GM23338 (cell line): Measurements from ENCODE around the gene NAB2. TPM values are rescaled to one million over a fixed set of nuclear protein-coding genes. Genes with fewer than 3 reads are reported as not detected.
"Not testable (repeated sequence)": the region's sequence is repeated elsewhere in the genome, so short reads cannot be mapped to it uniquely, and the experiment has no call there.

ENCODE experiments used
- ATAC-seq: fragments of 200-7000 bp; cut with Tn5 transposase; 3 replicates; pipeline ENCODE4 v1.9.1; 2020
- DNase-seq: peaks from one replicate; pipeline ENCODE4 v3.0.0-alpha.2; 2015; ENCODE audit warnings: low spot score
- H2AFZ ChIP-seq: fragments of 200-600 bp; sonication (generic); 2 replicates; pipeline ENCODE4 v1.8.0; 2016; ENCODE audit warnings: antibody characterized with exemption, mild to moderate bottlenecking, moderate library complexity
- H3F3A ChIP-seq: fragments of 200-600 bp; sonication (generic); replicated peaks from 2 replicates; pipeline ENCODE4 v1.8.0; 2017; ENCODE audit warnings: antibody characterized with exemption, mixed run types, low read depth
- H3K27ac ChIP-seq: fragments of 200-600 bp; sonication (generic); 2 replicates; pipeline ENCODE4 v1.6.1; 2016; ENCODE audit warnings: low read depth
- H3K27me3 ChIP-seq: fragments of 200-600 bp; sonication (generic); 2 replicates; pipeline ENCODE4 v1.8.0; 2016; ENCODE audit warnings: mild to moderate bottlenecking, mixed run types, moderate library complexity; ENCODE audit not compliant: insufficient read depth
- H3K36me3 ChIP-seq: fragments of 200-600 bp; sonication (generic); 2 replicates; pipeline ENCODE4 v1.8.0; 2016; ENCODE audit warnings: mild to moderate bottlenecking; ENCODE audit not compliant: insufficient read depth
- H3K4me1 ChIP-seq: fragments of 200-600 bp; sonication (generic); 2 replicates; pipeline ENCODE4 v1.8.0; 2016; ENCODE audit warnings: mild to moderate bottlenecking, moderate library complexity; ENCODE audit not compliant: insufficient read depth
- H3K4me2 ChIP-seq: fragments of 200-600 bp; sonication (generic); 2 replicates; pipeline ENCODE4 v1.7.1; 2017; ENCODE audit warnings: mixed run types
- H3K4me3 ChIP-seq: fragments of 200-600 bp; sonication (generic); 2 replicates; pipeline ENCODE4 v1.6.1; 2016; ENCODE audit warnings: mixed run types
- H3K79me2 ChIP-seq: fragments of 200-600 bp; sonication (generic); replicated peaks from 2 replicates; pipeline ENCODE4 v1.8.0; 2017; ENCODE audit warnings: mild to moderate bottlenecking; ENCODE audit not compliant: insufficient read depth
- H3K9me2 ChIP-seq: fragments of 200-600 bp; sonication (generic); 2 replicates; pipeline ENCODE4 v1.8.0; 2017; ENCODE audit not compliant: insufficient read depth
- H4K20me1 ChIP-seq: fragments of 200-600 bp; sonication (generic); replicated peaks from 2 replicates; pipeline ENCODE4 v1.8.0; 2017; ENCODE audit warnings: mild to moderate bottlenecking; ENCODE audit not compliant: insufficient read depth
- H3K27ac Mint-ChIP-seq: 2 replicates; pipeline ENCODE4 v1.8.0; 2020; ENCODE audit warnings: inconsistent platforms, mild to moderate bottlenecking, moderate library complexity, mixed read lengths
- H3K27me3 Mint-ChIP-seq: 3 replicates; pipeline ENCODE4 v1.8.0; 2022; ENCODE audit warnings: low read depth, mild to moderate bottlenecking, moderate library complexity, mixed read lengths, inconsistent platforms; ENCODE audit not compliant: insufficient read depth, poor library complexity
- H3K36me3 Mint-ChIP-seq: 3 replicates; pipeline ENCODE4 v1.8.0; 2021; ENCODE audit warnings: low read depth, mild to moderate bottlenecking, inconsistent platforms, moderate library complexity, mixed read lengths
- H3K4me1 Mint-ChIP-seq: 3 replicates; pipeline ENCODE4 v1.8.0; 2020; ENCODE audit warnings: mild to moderate bottlenecking, inconsistent platforms, mixed read lengths
- H3K4me3 Mint-ChIP-seq: 3 replicates; pipeline ENCODE4 v1.8.0; 2021; ENCODE audit warnings: moderate library complexity, mild to moderate bottlenecking, inconsistent platforms, mixed read lengths
- H3K9me3 Mint-ChIP-seq: 3 replicates; pipeline ENCODE4 v1.8.0; 2020; ENCODE audit warnings: moderate library complexity, mild to moderate bottlenecking, inconsistent platforms, mixed read lengths
- CREB1 ChIP-seq: fragments of 250-450 bp; sonication (Bioruptor Pico); IDR thresholded peaks from 2 replicates; pipeline ENCODE4 v1.5.0; 2020; ENCODE audit warnings: low read depth, mild to moderate bottlenecking, moderate library complexity
- EZH2 ChIP-seq: fragments of 200-600 bp; sonication (generic); IDR thresholded peaks from one replicate; pipeline ENCODE4 v1.8.0; 2017; ENCODE audit warnings: antibody characterized with exemption, mild to moderate bottlenecking, low read depth; ENCODE audit not compliant: unreplicated experiment
- EZH2phosphoT487 ChIP-seq: fragments of 200-600 bp; sonication (generic); IDR thresholded peaks from one replicate; pipeline ENCODE4 v1.8.1; 2018; ENCODE audit warnings: antibody characterized with exemption; ENCODE audit not compliant: unreplicated experiment
- JUNB ChIP-seq: IDR thresholded peaks from one replicate; pipeline ENCODE4 v1.6.1; 2016; ENCODE audit warnings: antibody characterized with exemption; ENCODE audit not compliant: unreplicated experiment
- NANOG ChIP-seq: IDR thresholded peaks from 2 replicates; pipeline ENCODE4 v1.6.1; 2016; ENCODE audit warnings: antibody characterized with exemption, borderline replicate concordance
- ZNF114 ChIP-seq: fragments of 250-450 bp; sonication (Bioruptor Pico); IDR thresholded peaks from 2 replicates; pipeline ENCODE4 v1.5.0; 2020; ENCODE audit warnings: mild to moderate bottlenecking, moderate library complexity
- ZNF331 ChIP-seq: fragments of 250-450 bp; sonication (Bioruptor Pico); IDR thresholded peaks from 2 replicates; pipeline ENCODE4 v1.5.0; 2020; ENCODE audit warnings: low read depth, mild to moderate bottlenecking, moderate library complexity
- polyA plus RNA-seq: library from polyadenylated mRNA; unstranded; fragments of >200 nt; fragmentation: Nextera tagmentation; extraction: Ambion mirVana; gene quantifications from 2 replicates; pipeline ENCODE4 v1.2.1, GENCODE V29; 2016
- total RNA-seq: library from RNA; depleted of rRNA; stranded (reverse); fragments of >200 nt; shearing (Covaris generic); gene quantifications from 2 replicates; pipeline ENCODE4 v1.2.3, GENCODE V29; 2014
- TF ChIP-seq, protein P1 (sequence below), 2 experiments: fragments of 200-600 bp in 1 of 2; sonication (generic) in 1 of 2; conservative IDR thresholded peaks; 2 replicates each; pipeline versions ENCODE4 v1.5.1 to v1.6.1; 2016 to 2017; ENCODE audit warnings: antibody characterized with exemption in 2 of 2, low read depth in 2 of 2, mild to moderate bottlenecking in 2 of 2, moderate library complexity in 1 of 2
- TF ChIP-seq, protein P2 (sequence below): IDR thresholded peaks from 2 replicates; pipeline ENCODE4 v1.6.1; 2016; ENCODE audit warnings: antibody characterized with exemption

Gene NAB2
- total and polyA plus RNA-seq, 2 experiments from 2014 or later = 6.5 to 19.8 TPM

DNA sequence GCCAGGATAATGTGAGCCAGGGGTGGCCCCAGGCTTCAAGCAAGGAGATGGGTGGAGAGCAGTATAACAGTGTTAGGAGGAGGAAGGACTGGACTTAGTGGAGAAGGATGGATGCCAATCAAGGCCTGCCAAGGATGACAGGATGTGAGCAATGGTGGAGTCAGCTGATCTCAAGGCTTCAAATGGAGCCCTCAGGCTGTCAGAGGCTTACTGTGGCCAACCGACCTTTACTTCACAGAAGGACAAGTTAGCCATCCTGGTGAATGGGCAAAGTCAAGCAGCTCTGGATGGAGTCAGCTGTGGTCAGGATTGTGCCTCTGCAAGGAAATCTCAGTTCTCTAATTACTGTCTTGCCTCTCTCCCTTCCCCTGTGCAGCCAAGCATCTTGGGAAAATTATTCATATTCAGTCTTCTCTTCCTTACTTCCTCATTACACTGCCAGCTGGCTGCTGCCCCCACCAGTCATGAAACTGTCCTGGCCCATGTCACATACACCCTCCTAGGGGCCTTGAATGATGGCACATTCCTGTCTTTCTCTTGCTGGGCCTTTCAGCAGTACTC is 29.9 kb downstream of the NAB2 start:
- no peaks in the 10 kb centered on the region for H3K4me1 ChIP-seq
- TF ChIP-seq EZH2 (no peak), ZNF331 (CRISPR knock-in tag) (no peak), CREB1 (CRISPR knock-in tag) (no peak), EZH2phosphoT487 (no peak), NANOG (no peak)
- TF ChIP-seq, protein P1, sequence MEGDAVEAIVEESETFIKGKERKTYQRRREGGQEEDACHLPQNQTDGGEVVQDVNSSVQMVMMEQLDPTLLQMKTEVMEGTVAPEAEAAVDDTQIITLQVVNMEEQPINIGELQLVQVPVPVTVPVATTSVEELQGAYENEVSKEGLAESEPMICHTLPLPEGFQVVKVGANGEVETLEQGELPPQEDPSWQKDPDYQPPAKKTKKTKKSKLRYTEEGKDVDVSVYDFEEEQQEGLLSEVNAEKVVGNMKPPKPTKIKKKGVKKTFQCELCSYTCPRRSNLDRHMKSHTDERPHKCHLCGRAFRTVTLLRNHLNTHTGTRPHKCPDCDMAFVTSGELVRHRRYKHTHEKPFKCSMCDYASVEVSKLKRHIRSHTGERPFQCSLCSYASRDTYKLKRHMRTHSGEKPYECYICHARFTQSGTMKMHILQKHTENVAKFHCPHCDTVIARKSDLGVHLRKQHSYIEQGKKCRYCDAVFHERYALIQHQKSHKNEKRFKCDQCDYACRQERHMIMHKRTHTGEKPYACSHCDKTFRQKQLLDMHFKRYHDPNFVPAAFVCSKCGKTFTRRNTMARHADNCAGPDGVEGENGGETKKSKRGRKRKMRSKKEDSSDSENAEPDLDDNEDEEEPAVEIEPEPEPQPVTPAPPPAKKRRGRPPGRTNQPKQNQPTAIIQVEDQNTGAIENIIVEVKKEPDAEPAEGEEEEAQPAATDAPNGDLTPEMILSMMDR (conservative IDR thresholded peaks at IDR 0.05; ENCODE audit: low read depth in 2 of 2) = no peak
- TF ChIP-seq, protein P2, sequence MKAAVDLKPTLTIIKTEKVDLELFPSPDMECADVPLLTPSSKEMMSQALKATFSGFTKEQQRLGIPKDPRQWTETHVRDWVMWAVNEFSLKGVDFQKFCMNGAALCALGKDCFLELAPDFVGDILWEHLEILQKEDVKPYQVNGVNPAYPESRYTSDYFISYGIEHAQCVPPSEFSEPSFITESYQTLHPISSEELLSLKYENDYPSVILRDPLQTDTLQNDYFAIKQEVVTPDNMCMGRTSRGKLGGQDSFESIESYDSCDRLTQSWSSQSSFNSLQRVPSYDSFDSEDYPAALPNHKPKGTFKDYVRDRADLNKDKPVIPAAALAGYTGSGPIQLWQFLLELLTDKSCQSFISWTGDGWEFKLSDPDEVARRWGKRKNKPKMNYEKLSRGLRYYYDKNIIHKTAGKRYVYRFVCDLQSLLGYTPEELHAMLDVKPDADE = no peak
- H3K27ac Mint-ChIP-seq = no peak overlapping the region
- H3K4me1 Mint-ChIP-seq = no peaks in the 10 kb centered on the region
- no peaks in the 10 kb centered on the region for H3K9me2 ChIP-seq
- no peak for DNase-seq
- no peak overlapping the region for H3K4me3 ChIP-seq
- H3F3A ChIP-seq = no peaks in the 10 kb centered on the region
- no peak overlapping the region for H3K4me2 ChIP-seq
- peaks cover 11% of the 10 kb centered on the region; the same call in 2 of the 3 replicates for H3K9me3 Mint-ChIP-seq
- no peaks in the 10 kb centered on the region for H3K27me3 ChIP-seq
- no peak overlapping the region for H3K4me3 Mint-ChIP-seq
- H3K36me3 Mint-ChIP-seq = peaks cover 5% of the 10 kb centered on the region; the same call in 2 of the 3 replicates
- peaks cover 6% of the 10 kb centered on the region for H3K27me3 Mint-ChIP-seq
- no peak overlapping the region for H3K27ac ChIP-seq
- ATAC-seq = no peak
- no peak overlapping the region for H2AFZ ChIP-seq
- H3K36me3 ChIP-seq = no peaks in the 10 kb centered on the region
- no peaks in the 10 kb centered on the region for H4K20me1 ChIP-seq
- H3K79me2 ChIP-seq = no peaks in the 10 kb centered on the region

DNA sequence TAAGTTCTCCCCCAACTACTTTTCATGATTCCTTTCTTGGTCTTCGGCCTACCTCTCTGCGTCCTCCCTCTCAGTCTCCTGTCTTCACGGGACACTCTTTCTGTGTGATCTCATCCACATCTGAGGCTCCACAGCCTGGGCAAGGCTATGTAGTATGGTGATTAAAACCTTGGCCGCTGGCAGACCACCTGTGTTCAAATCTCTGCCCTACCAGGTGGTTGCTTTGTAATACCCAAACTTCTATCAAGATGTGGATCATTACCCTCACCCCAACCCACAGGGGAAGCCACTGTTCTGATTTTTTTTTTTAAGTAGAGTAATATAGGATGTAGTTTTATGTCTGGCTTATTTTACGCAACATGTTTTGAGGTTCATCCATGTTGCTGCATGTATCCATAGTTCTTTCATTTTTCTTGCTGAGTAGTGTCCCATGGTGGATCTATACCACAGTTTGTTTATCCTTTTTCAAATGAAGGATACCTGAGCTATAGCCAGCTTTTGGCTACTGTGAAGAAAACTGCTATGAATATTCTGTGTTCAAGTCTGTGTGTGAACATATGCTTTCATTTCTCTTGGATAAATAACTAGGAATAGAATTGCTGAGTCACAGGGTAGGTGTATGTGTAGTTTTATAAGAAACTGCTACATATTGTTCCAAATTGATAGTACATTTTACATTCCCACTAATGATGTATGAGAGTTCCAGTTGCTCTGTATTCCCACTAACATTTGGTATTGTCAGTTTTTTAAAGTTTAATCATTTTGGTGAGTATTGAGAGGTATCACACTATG is 30.6 kb downstream of the NAB2 start:
- no peak for ATAC-seq
- no peaks in the 10 kb centered on the region for H3K79me2 ChIP-seq
- Mint-ChIP-seq H3K36me3 (peaks cover 5% of the 10 kb centered on the region; the same call in 2 of the 3 replicates), H3K4me1 (peaks cover 2% of the 10 kb centered on the region; the same call in 2 of the 3 replicates), H3K27me3 (peaks cover 13% of the 10 kb centered on the region), H3K27ac (no peak overlapping the region), H3K9me3 (peaks cover 15% of the 10 kb centered on the region; the same call in 2 of the 3 replicates), H3K4me3 (no peak overlapping the region)
- DNase-seq = no peak
- TF ChIP-seq CREB1 (CRISPR knock-in tag) (no peak), ZNF114 (CRISPR knock-in tag) (no peak), JUNB (no peak), ZNF331 (CRISPR knock-in tag) (no peak)
- TF ChIP-seq, protein P1 (conservative IDR thresholded peaks at IDR 0.05; ENCODE audit: low read depth in 2 of 2) = no peak
- H2AFZ ChIP-seq = no peak overlapping the region
- no peaks in the 10 kb centered on the region for H3K27me3 ChIP-seq
- no peaks in the 10 kb centered on the region for H3K4me1 ChIP-seq
- no peak overlapping the region for H3K4me2 ChIP-seq
- no peaks in the 10 kb centered on the region for H4K20me1 ChIP-seq
- no peaks in the 10 kb centered on the region for H3K9me2 ChIP-seq
- no peaks in the 10 kb centered on the region for H3K36me3 ChIP-seq
- H3K4me3 ChIP-seq = no peak overlapping the region
- H3F3A ChIP-seq = no peaks in the 10 kb centered on the region
- no peak overlapping the region for H3K27ac ChIP-seq

DNA sequence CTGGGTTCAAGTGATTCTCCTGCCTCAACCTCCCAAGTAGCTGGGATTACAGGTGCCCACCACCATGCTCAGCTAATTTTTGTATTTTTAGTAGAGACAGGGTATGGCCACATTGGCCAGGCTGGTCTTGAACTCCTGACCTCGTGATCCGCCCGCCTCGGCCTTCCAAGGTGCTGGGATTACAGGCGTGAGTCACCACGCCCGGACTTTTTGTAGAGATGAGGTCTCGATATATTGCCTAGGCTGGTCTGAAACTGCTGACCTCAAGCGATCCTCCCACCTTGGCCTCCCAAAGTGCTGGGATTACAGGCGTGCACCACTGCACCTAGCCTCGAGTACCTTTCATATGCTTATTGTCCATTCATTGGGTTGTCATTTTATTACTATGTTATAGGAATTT is 31.8 kb downstream of the NAB2 start:
- H3K27ac Mint-ChIP-seq, ATAC-seq, H3F3A ChIP-seq, H3K36me3 ChIP-seq, H3K79me2 ChIP-seq, H3K4me1 Mint-ChIP-seq, H3K27me3 ChIP-seq, H3K4me2 ChIP-seq, H3K4me3 ChIP-seq, H4K20me1 ChIP-seq, H3K36me3 Mint-ChIP-seq, H3K9me2 ChIP-seq, H3K27ac ChIP-seq, DNase-seq, H3K4me1 ChIP-seq, H2AFZ ChIP-seq, H3K4me3 Mint-ChIP-seq: not testable (repeated sequence)
- Mint-ChIP-seq H3K9me3 (peaks cover 15% of the 10 kb centered on the region; the same call in 2 of the 3 replicates), H3K27me3 (peaks cover 13% of the 10 kb centered on the region)
